ENCODE measurements around the gene MVB12A. TPM values are rescaled to one million over a fixed set of nuclear protein-coding genes. Genes with fewer than 3 reads are reported as not detected.

The MVB12A gene
- total RNA-seq, 2 donors from 2014 or later: 25.3 to 103 TPM

- ATAC-seq (ENCODE audit: insufficient number of reproducible peaks, low FRiP score, low read depth) (peak; percentile 80), DNase-seq (ENCODE audit: low spot score) (peak; percentile 20)
- Histone ChIP-seq H3K27ac (peak within 1 kb of the TSS; percentile 64 to 72), H3K4me3 (peak within 1 kb of the TSS; percentile 70), H3K27me3 (replicated peaks; ENCODE audit: insufficient read depth) (no peaks in the 10 kb centered on the region), H3K9me3 (no peaks in the 10 kb centered on the region), H3K36me3 (no peaks in the 10 kb centered on the region), H3K4me1 (ENCODE audit: control insufficient read depth in 1 of 2, low read depth in 2 of 2) (peaks cover 22 to 35% of the 10 kb centered on the region in 2 donors)
- TF ChIP-seq CTCF (IDR thresholded peaks at IDR 0.05): no peak
These were observed 14.4 kb upstream of the MVB12A start, which contains the start of gene BST2 for GRCh38 chr19:17405250-17406045. BST2 (minus strand) TSS chr19:17405630; CDS start chr19:17405575, 55 bp downstream.

- no peak for TF ChIP-seq CTCF (IDR thresholded peaks at IDR 0.05)
- no peaks in the 10 kb centered on the region for H3K9me3 ChIP-seq
- DNase-seq (ENCODE audit: low spot score) (no peak), ATAC-seq (ENCODE audit: insufficient number of reproducible peaks, low FRiP score, low read depth) (no peak)
- H3K4me3 ChIP-seq: peak overlapping the region; percentile 70
- H3K27ac ChIP-seq: peak overlapping the region; percentile 64 to 72
- H3K27me3 ChIP-seq (replicated peaks; ENCODE audit: insufficient read depth): no peaks in the 10 kb centered on the region
- peaks cover 22 to 35% of the 10 kb centered on the region in 2 donors for H3K4me1 ChIP-seq (ENCODE audit: control insufficient read depth in 1 of 2, low read depth in 2 of 2)
- no peaks in the 10 kb centered on the region for H3K36me3 ChIP-seq
These were observed 13.6 kb upstream of the MVB12A start for GRCh38 chr19:17406046-17406886.

GRCh38 chr19:17406887-17407196, 13.0 kb upstream of the MVB12A start:
- Histone ChIP-seq H3K4me1 (ENCODE audit: control insufficient read depth in 1 of 2, low read depth in 2 of 2) (peaks cover 22 to 35% of the 10 kb centered on the region in 2 donors), H3K27ac (peak overlapping the region in 1 of 2 donors; percentile 15), H3K9me3 (no peaks in the 10 kb centered on the region), H3K4me3 (peak overlapping the region; percentile 70), H3K27me3 (replicated peaks; ENCODE audit: insufficient read depth) (no peaks in the 10 kb centered on the region), H3K36me3 (peaks cover 3% of the 10 kb centered on the region)
- TF ChIP-seq CTCF (IDR thresholded peaks at IDR 0.05): no peak
- ATAC-seq (ENCODE audit: insufficient number of reproducible peaks, low FRiP score, low read depth) (no peak), DNase-seq (ENCODE audit: low spot score) (no peak)

- no peak overlapping the region for H3K4me3 ChIP-seq
- peaks cover 6% of the 10 kb centered on the region for H3K36me3 ChIP-seq
- H3K4me1 ChIP-seq (ENCODE audit: control insufficient read depth in 1 of 2, low read depth in 2 of 2): peaks cover 16 to 20% of the 10 kb centered on the region in 2 donors
- H3K27ac ChIP-seq: no peak overlapping the region
- no peak for TF ChIP-seq CTCF (IDR thresholded peaks at IDR 0.05)
- DNase-seq (ENCODE audit: low spot score) (no peak), ATAC-seq (ENCODE audit: insufficient number of reproducible peaks, low FRiP score, low read depth) (no peak)
- no peaks in the 10 kb centered on the region for H3K9me3 ChIP-seq
- H3K27me3 ChIP-seq (replicated peaks; ENCODE audit: insufficient read depth): no peaks in the 10 kb centered on the region
These were observed 9.9 kb upstream of the MVB12A start for GRCh38 chr19:17409990-17410389.

GRCh38 chr19:17411801-17412200, 8.0 kb upstream of the MVB12A start:
- H3K9me3 ChIP-seq: no peaks in the 10 kb centered on the region
- H3K27ac ChIP-seq: no peak overlapping the region
- no peak for ATAC-seq (ENCODE audit: insufficient number of reproducible peaks, low FRiP score, low read depth)

More at GRCh38 chr19:17411801-17412200, 8.0 kb upstream of the MVB12A start:
- TF ChIP-seq CTCF (IDR thresholded peaks at IDR 0.05): no peak
- Histone ChIP-seq H3K4me3 (no peak overlapping the region), H3K27me3 (replicated peaks; ENCODE audit: insufficient read depth) (no peaks in the 10 kb centered on the region), H3K36me3 (peaks cover 6% of the 10 kb centered on the region), H3K4me1 (ENCODE audit: control insufficient read depth in 1 of 2, low read depth in 2 of 2) (peaks cover 4 to 5% of the 10 kb centered on the region in 2 donors)
- no peak for DNase-seq (ENCODE audit: low spot score)

Data from thoracic aorta (tissue), 2 donors.